ENCODE data around the gene CLASP1.

- TF ChIP-seq POLR2A (IDR thresholded peaks at IDR 0.05; ENCODE audit: control extremely low read depth in 1 of 2, low read depth in 2 of 2, low read length in 2 of 2) (no peak), TAF1 (IDR thresholded peaks at IDR 0.05; ENCODE audit: low read depth, low read length) (no peak), BACH1 (IDR thresholded peaks at IDR 0.05; ENCODE audit: low read length) (no peak), SP1 (IDR thresholded peaks at IDR 0.05; ENCODE audit: low read depth, low read length) (no peak), TCF12 (IDR thresholded peaks at IDR 0.05; ENCODE audit: low read depth, low read length) (no peak), EZH2 (IDR thresholded peaks at IDR 0.05; ENCODE audit: low read depth, low read length, severe bottlenecking) (no peak), EP300 (IDR thresholded peaks at IDR 0.05; ENCODE audit: borderline replicate concordance in 1 of 2, low read depth in 2 of 2, low read length in 2 of 2) (no peak), CHD2 (IDR thresholded peaks at IDR 0.05; ENCODE audit: low read length) (no peak), GABPA (IDR thresholded peaks at IDR 0.05; ENCODE audit: borderline replicate concordance, insufficient read depth, low read length) (no peak), RAD21 (IDR thresholded peaks at IDR 0.05 in 1 of 2, conservative IDR thresholded peaks at IDR 0.05 in 1 of 2; ENCODE audit: low read depth in 2 of 2, low read length in 2 of 2) (no peak), HDAC2 (IDR thresholded peaks at IDR 0.05; ENCODE audit: borderline replicate concordance in 1 of 2, low read depth in 2 of 2, low read length in 2 of 2) (no peak), JUND (IDR thresholded peaks at IDR 0.05; ENCODE audit: low read length) (no peak)
- TF ChIP-seq, protein P1, sequence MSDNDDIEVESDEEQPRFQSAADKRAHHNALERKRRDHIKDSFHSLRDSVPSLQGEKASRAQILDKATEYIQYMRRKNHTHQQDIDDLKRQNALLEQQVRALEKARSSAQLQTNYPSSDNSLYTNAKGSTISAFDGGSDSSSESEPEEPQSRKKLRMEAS (IDR thresholded peaks at IDR 0.05), result no peak
- TF ChIP-seq, protein P2, sequence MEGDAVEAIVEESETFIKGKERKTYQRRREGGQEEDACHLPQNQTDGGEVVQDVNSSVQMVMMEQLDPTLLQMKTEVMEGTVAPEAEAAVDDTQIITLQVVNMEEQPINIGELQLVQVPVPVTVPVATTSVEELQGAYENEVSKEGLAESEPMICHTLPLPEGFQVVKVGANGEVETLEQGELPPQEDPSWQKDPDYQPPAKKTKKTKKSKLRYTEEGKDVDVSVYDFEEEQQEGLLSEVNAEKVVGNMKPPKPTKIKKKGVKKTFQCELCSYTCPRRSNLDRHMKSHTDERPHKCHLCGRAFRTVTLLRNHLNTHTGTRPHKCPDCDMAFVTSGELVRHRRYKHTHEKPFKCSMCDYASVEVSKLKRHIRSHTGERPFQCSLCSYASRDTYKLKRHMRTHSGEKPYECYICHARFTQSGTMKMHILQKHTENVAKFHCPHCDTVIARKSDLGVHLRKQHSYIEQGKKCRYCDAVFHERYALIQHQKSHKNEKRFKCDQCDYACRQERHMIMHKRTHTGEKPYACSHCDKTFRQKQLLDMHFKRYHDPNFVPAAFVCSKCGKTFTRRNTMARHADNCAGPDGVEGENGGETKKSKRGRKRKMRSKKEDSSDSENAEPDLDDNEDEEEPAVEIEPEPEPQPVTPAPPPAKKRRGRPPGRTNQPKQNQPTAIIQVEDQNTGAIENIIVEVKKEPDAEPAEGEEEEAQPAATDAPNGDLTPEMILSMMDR (IDR thresholded peaks at IDR 0.05; ENCODE audit: control extremely low read depth in 1 of 3, insufficient read depth in 1 of 3, low read depth in 1 of 3, low read length in 3 of 3), result no peak
These were observed 261.5 kb downstream of the CLASP1 start for GRCh38 chr2:121387591-121388325.

All from H1 (cell line).